AG04449 (cell line): ENCODE data around the gene HIGD2B.
"Not testable (repeated sequence)": the region's sequence is repeated elsewhere in the genome, so short reads cannot be mapped to it uniquely, and the experiment has no call there.

ENCODE experiments used
- CTCF ChIA-PET: fragments of 350-600 bp; formaldehyde crosslinking; extraction: SDS; loops from one replicate; lab custom pipeline; 2021; ENCODE audit warnings: antibody characterized with exemption; lab: Yijun Ruan, JAX
- POLR2A ChIA-PET: fragments of 400-600, 350-600 bp; formaldehyde crosslinking; extraction: SDS; loops from one replicate; lab custom pipeline; 2020; ENCODE audit warnings: antibody characterized with exemption, inconsistent platforms; lab: Yijun Ruan, JAX
- DNase-seq: peaks from one replicate; pipeline ENCODE4 v3.0.0-alpha.2; 2010; ENCODE audit warnings: low read depth, low spot score
- H3K4me3 ChIP-seq: 2 replicates; pipeline ENCODE4 v1.5.1; 2011; ENCODE audit warnings: low read depth, mild to moderate bottlenecking, control low read depth, low read length
- CTCF ChIP-seq: IDR thresholded peaks from one replicate; pipeline ENCODE4 v1.5.1; 2011; ENCODE audit warnings: mild to moderate bottlenecking, moderate library complexity, low read length, control low read depth, inconsistent platforms; ENCODE audit not compliant: insufficient read depth; ENCODE audit errors: missing control alignments

Gene HIGD2B

GRCh38 chr15:72682772-72683171 is 3.2 kb downstream of the HIGD2B start:
- no peak for DNase-seq
- TF ChIP-seq CTCF, result no peak
- ChIA-PET CTCF (interaction anchor here (0.6 kb wide), 1 partner anchor 12 kb away, joined by 3 read pairs; no protein-coding TSS in a partner anchor), POLR2A (no interaction called here)
- no peak overlapping the region for H3K4me3 ChIP-seq

- ChIA-PET POLR2A (interaction anchor here (0.6 to 0.7 kb wide), 2 partner anchors 217 to 300 kb away, joined by 3 to 5 read pairs; no protein-coding TSS in a partner anchor), CTCF (interaction anchor here (2.2 to 2.7 kb wide), 2 partner anchors 9 to 81 kb away, joined by 9 to 16 read pairs; no protein-coding TSS in a partner anchor)
- H3K4me3 ChIP-seq, result no peak overlapping the region
- no peak for TF ChIP-seq CTCF
- DNase-seq, result no peak
Measured at GRCh38 chr15:72680931-72681330, 5.1 kb downstream of the HIGD2B start.

- TF ChIP-seq CTCF, result no peak
- CTCF ChIA-PET, result interaction anchor here (4.6 kb wide), 1 partner anchor 77 kb away, joined by 22 read pairs; no protein-coding TSS in a partner anchor
Measured at GRCh38 chr15:72676838-72677237, 9.1 kb downstream of the HIGD2B start.

DNA sequence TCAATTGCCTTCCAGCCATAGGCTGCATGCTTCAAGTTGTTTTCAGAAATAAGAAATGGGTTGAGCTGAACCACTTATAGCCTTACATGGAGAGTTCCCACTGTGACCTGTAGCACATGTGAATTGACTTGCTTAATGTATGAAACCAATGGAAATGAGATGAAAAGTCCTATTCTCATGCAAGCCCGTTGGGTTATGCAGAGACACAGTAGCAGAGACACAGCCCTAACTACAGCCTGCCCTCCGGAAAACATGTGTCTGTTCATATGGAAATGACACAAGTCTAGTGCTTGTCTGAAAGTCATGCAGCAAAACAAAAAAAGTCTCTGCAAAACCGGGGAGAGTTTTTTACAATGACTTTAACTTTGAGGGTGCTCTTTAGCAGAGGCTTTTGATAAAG is 14.5 kb downstream of the HIGD2B start:
- POLR2A ChIA-PET, result no interaction called here
- TF ChIP-seq CTCF, result no peak
- H3K4me3 ChIP-seq, result no peak overlapping the region
- CTCF ChIA-PET, result interaction anchor here (0.6 to 2.7 kb wide), 10 partner anchors 9 to 357 kb away, joined by 3 to 25 read pairs (median 6); no protein-coding TSS in a partner anchor
- no peak for DNase-seq

More at GRCh38 chr15:72676838-72677237, 9.1 kb downstream of the HIGD2B start:
- no peak overlapping the region for H3K4me3 ChIP-seq
- POLR2A ChIA-PET, result no interaction called here
- no peak for DNase-seq

GRCh38 chr15:72670656-72671352 is 15.2 kb downstream of the HIGD2B start:
- POLR2A ChIA-PET, result interaction anchor here (1.0 kb wide), 1 partner anchor 15 kb away, joined by 3 read pairs; the partner anchor contains the start of genes BBS4 and HIGD2B
- not testable (repeated sequence) for DNase-seq
- H3K4me3 ChIP-seq, result peak overlapping the region; percentile 40
- peak; percentile 75 for TF ChIP-seq CTCF
- CTCF ChIA-PET, result interaction anchor here (0.6 to 2.7 kb wide), 11 partner anchors 8 to 356 kb away, joined by 3 to 25 read pairs (median 3); no protein-coding TSS in a partner anchor

GRCh38 chr15:72669803-72670202 is 16.2 kb downstream of the HIGD2B start:
- POLR2A ChIA-PET, H3K4me3 ChIP-seq, DNase-seq, CTCF ChIA-PET: not testable (repeated sequence)

- POLR2A ChIA-PET, H3K4me3 ChIP-seq, CTCF ChIA-PET, DNase-seq: not testable (repeated sequence)
Measured at GRCh38 chr15:72665706-72666105, 20.3 kb downstream of the HIGD2B start.

GRCh38 chr15:72663931-72664330 is 22.1 kb downstream of the HIGD2B start:
- POLR2A ChIA-PET, CTCF ChIA-PET, DNase-seq, H3K4me3 ChIP-seq: not testable (repeated sequence)

DNA sequence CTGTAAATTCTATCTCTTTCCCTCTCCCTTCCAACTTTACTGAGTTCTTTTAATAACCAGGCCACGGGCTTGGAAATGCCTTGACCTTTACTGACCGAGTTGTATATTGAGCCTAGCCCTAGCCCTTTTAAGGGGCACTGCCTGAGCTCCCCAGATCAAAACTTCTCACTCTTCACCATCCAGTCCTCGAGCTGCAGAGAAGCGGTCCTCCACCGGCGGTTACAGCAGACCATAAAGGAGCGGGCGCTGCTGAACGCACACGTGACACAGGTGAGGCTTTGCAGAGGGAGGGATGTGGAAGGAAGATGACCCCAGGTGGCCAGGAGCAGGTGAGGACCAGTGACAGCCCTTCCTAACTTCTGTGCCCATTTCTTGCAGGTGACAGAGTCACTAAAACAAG is 24.9 kb downstream of the HIGD2B start:
- CTCF ChIA-PET, H3K4me3 ChIP-seq, DNase-seq, POLR2A ChIA-PET: not testable (repeated sequence)

- DNase-seq, CTCF ChIA-PET, POLR2A ChIA-PET, H3K4me3 ChIP-seq: not testable (repeated sequence)
Measured at GRCh38 chr15:72656014-72656413, 30.0 kb downstream of the HIGD2B start.
